D721Med (cell line): Measurements from ENCODE around the gene BECN2.

Source experiments
- DNase-seq: peaks from one replicate; pipeline ENCODE4 v3.0.0; 2011; ENCODE audit warnings: low spot score; ENCODE audit not compliant: insufficient read length
- FAIRE-seq: peaks from 2 replicates; lab custom pipeline; 2011; peaks lifted over from hg19 to GRCh38; lab: Jason Lieb, UNC
- TF ChIP-seq, protein P1 (sequence below): IDR thresholded peaks from 2 replicates; pipeline ENCODE4 v1.5.1; 2012; ENCODE audit warnings: mild to moderate bottlenecking, control low read depth; ENCODE audit not compliant: insufficient read depth; ENCODE audit errors: missing control alignments

Gene BECN2

DNA sequence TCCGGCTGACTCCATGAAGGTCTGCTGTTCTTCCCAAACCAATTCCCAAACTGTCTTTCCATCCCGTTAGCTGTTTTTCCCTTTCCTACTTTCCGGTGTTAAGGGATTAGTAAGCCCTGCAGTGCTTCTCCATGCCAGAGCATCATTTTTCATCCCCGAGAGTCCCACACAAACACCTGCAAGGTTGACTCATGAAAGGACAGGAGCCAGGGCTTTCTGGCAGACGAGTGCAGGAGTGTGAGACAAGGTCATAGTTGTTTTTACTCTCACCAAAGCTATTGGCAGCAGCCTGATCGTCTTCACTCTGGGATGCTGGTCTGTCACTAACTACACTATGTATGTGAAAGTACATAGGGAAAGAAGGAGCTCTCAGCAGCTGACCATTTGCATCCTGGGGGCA lies 10.2 kb upstream of the BECN2 start:
- FAIRE-seq (no peak), DNase-seq (no peak)
- TF ChIP-seq, protein P1, sequence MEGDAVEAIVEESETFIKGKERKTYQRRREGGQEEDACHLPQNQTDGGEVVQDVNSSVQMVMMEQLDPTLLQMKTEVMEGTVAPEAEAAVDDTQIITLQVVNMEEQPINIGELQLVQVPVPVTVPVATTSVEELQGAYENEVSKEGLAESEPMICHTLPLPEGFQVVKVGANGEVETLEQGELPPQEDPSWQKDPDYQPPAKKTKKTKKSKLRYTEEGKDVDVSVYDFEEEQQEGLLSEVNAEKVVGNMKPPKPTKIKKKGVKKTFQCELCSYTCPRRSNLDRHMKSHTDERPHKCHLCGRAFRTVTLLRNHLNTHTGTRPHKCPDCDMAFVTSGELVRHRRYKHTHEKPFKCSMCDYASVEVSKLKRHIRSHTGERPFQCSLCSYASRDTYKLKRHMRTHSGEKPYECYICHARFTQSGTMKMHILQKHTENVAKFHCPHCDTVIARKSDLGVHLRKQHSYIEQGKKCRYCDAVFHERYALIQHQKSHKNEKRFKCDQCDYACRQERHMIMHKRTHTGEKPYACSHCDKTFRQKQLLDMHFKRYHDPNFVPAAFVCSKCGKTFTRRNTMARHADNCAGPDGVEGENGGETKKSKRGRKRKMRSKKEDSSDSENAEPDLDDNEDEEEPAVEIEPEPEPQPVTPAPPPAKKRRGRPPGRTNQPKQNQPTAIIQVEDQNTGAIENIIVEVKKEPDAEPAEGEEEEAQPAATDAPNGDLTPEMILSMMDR: no peak

DNA sequence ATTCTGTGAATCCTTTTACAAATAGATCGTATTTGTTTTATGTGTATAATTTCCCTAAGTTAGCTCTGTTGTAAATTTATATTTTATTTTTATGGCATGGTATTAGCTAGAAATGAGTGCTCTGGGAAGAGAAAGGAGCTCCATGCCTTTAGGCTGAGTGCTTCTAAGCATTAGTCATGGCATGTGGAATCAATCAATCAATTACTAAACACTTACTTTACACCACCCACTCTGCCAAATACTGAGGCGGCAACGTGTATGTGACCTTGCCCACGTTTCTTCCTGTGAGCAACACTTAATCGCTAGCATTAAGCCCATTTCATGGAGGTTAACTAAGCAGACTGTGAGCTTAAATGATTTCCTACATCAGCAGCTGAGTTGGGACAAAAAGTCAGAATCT lies 7.2 kb upstream of the BECN2 start:
- no peak for DNase-seq
- no peak for FAIRE-seq
- TF ChIP-seq, protein P1: no peak

DNA sequence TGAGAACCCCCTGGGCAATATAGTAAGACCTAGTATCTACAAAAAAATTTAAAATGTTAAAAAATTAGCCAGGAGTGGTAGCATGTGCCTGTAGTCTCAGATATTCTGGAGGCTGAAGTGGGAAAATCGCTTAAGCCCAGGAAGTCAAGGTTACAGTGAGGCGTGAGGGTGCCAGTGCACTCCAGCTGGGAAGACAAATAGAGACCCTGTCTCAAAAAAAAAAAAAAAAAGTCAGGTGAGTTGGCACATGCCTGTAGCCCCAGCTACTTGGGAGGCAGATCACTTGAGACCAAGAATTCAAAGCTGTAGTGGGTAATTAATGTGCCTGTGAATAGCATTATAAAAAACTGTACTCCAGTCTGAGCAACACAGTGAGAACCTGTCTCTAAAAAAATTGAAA lies 4.6 kb downstream of the BECN2 start:
- DNase-seq (no peak), FAIRE-seq (no peak)
- TF ChIP-seq, protein P1: no peak

DNA sequence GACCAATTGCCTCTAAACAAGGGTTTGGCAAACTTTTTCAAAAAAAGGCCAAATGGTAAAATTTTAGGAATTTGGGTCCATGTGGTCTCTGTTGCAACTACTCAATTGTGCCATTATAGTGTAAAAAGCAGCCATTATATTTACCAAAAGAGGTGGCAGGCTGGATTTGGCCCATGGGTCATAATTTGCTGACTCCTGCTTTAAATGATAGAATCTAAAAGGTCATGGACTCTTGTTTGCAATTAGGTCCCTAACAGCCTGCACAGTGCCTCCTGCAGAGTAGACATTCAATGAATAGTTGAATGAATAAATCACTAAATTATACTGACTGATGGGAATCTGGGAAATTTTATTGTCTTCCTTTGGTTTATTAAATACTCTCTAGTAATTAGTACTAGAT lies 6.2 kb downstream of the BECN2 start:
- FAIRE-seq (no peak), DNase-seq (no peak)
- TF ChIP-seq, protein P1: no peak

DNA sequence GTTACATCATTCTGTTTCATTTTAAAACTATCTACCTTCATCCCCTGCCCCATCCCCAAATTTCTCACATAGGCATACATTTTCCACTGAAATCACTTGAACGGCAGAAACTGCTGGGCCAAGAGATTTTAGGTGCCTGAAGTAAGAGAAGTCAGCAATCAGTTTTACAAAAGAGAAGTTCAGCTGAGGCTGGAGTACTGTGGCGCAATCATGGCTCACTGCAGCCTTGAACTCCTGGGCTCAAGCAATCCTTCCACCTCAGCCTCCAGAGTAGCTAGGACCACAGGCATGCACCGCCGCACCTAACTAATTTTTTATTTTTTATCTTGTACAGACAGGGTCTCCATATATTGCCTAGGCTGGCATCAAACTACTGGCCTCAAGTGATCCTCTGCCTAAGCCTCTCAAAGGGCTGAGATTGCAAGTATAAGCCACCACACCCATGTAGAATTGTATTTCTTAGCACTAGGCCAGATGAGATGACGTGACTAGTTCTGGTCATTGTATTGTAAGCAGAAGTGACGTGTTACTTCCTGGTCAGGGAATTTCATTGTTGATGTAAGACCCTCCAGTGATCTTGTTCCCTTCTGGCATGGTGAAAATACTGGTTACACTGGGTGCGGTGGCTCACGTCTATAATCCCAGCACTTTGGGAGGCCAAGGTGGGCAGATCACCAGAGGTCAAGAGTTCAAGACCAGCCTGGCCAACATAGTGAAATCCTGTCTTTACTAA lies 7.1 kb downstream of the BECN2 start:
- TF ChIP-seq, protein P1: no peak
- FAIRE-seq: no peak
- no peak for DNase-seq

DNA sequence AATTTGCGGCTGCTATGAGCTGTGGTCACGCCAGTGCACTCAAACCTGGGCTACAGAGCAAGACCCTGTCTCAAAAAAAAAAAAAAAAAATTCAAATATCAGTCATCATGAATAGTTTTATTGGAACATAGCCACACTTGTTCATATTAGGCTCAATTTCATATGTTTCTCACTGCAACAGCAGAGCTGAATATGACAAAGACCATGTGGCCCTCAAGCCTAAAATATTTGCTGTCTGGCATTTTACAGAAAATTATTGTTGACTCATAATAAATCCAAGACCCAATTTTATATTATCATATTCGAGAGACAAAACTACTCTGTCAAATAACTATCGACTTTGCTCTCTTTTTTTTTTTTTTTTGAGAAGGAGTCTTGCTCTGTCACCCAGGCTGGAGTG lies 11.0 kb downstream of the BECN2 start:
- no peak for FAIRE-seq
- TF ChIP-seq, protein P1: no peak
- no peak for DNase-seq

DNA sequence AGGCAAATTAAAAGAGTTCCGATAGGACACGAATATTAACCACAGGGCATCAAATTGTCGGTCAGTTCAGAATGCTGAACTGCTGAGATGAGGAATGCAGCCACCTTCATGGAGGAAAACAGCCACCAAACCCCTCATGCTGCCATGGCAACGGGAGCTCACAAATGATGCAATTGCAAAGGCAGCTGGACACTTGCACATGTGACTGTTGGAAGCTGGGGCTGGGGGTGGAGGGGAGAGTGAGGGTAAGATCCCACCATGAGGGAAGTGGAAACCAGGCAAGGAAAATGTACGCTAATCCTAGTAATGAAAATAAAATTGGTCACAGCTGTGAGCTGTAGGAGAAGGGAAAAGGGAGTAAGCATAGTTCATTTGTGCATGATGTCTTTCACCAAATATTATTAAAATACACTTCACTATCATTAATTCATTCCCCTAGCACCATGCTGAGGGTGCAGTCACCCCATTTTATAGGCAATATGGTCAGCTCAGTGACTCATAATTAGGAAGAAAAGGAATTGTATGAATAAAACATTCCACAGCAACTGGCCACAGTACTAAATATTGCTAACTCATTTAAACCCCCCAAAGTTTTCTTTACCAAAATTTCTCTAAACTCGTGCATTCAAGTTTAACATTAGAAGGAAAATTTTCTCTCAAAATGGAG lies 15.3 kb downstream of the BECN2 start:
- TF ChIP-seq, protein P1: no peak
- FAIRE-seq (no peak), DNase-seq (no peak)
